GM18951 (cell line): Measurements from ENCODE around the gene SLC8A1.

Experiments used
- POLR2A ChIP-seq: IDR thresholded peaks from 4 replicates; pipeline ENCODE4 v1.6.1; 2011; ENCODE audit warnings: mild to moderate bottlenecking; ENCODE audit not compliant: insufficient read length, insufficient read depth; ENCODE audit errors: extremely low read depth
- in situ Hi-C: fragments of 300-500 bp; cut with MboI; formaldehyde crosslinking; loops from one replicate; pipeline ENCODE4 v1.12.0; 2022; ENCODE audit warnings: low sequenced_read_pairs, mixed read lengths, inconsistent platforms; ENCODE audit not compliant: unreplicated experiment

SLC8A1 gene

GRCh38 chr2:40282428-40282827 lies 169.5 kb downstream of the SLC8A1 start:
- in situ Hi-C loops = no loop called here
- no peak for TF ChIP-seq POLR2A

DNA sequence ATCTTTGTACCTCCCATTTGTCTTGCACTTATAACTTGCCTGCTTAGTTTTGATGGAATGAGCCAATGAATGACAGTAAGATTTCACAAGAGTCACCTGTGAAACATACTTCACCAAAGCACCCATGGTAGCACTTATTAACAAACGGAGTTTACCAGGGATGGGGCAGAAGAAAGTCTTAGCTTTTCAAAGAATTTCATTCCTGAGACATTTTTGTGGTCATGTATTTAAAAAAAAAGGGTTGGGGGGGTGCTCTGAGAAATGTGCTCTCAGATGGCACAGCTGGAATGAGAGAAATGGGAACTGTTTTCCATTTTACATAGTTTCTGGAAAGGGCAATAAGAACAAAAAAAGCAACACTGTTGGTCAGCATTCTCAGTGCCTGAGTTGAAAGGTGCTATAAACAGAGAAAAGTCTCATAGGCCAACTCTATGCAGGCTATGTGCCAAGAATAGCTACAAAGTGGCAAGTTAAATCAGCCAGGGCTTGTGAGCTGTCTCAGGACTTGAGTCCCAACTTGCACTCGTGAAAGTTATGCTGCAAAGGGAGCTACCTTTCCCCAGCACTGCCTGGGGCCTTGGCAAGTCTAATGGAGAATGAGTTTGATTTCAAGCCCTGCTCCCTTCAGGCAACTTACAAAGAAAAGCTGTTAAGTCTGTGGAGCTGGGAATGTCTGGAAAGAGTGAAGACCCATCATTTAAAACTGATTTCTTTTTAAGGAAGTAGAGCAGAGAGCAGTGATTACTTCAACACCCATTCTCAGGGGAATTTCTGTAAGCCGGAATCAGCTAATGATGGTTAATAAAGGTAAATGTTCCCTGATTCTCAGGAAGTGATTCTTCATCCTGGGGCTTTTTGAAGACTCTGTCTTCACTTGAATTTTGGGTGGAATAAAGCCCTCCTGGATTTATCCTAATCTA lies 170.6 kb downstream of the SLC8A1 start:
- TF ChIP-seq POLR2A = no peak
- in situ Hi-C loops = no loop called here

GRCh38 chr2:40279482-40279881 lies 172.4 kb downstream of the SLC8A1 start:
- TF ChIP-seq POLR2A = no peak
- in situ Hi-C loops = no loop called here

- in situ Hi-C loops = no loop called here
- TF ChIP-seq POLR2A = no peak
Measured at GRCh38 chr2:40279001-40279400, 172.9 kb downstream of the SLC8A1 start.

- TF ChIP-seq POLR2A = no peak
- in situ Hi-C loops = no loop called here
Measured at GRCh38 chr2:40276076-40276475, 175.8 kb downstream of the SLC8A1 start.

DNA sequence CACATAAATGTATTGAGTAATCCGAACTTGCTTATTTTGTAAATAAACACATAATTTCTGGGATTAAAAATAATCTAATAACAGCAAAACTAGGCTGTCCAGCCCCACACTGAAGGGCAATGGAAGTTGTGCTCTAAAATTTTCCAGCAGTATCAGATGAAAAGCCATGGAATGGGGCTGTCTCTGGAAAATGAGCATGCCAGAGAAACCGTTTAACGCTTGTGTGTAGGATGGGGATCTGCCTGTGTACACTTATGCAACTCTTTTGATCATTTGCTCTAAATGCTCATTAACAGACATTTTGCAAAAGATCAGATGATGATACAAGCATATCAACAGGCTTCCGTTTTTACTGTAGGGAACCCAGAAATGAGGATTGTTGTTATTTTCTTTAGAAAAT lies 177.6 kb downstream of the SLC8A1 start:
- in situ Hi-C loops = no loop called here
- TF ChIP-seq POLR2A = no peak

- in situ Hi-C loops = no loop called here
- TF ChIP-seq POLR2A = no peak
Measured at GRCh38 chr2:40273734-40274182, 178.1 kb downstream of the SLC8A1 start.

- TF ChIP-seq POLR2A = no peak
- in situ Hi-C loops = no loop called here
Measured at GRCh38 chr2:40271094-40271493, 180.8 kb downstream of the SLC8A1 start.

GRCh38 chr2:40270372-40270771 lies 181.5 kb downstream of the SLC8A1 start:
- in situ Hi-C loops = no loop called here
- TF ChIP-seq POLR2A = no peak

- TF ChIP-seq POLR2A = no peak
- in situ Hi-C loops = no loop called here
Measured at GRCh38 chr2:40268566-40268965, 183.3 kb downstream of the SLC8A1 start.

GRCh38 chr2:40266201-40266600 lies 185.7 kb downstream of the SLC8A1 start:
- in situ Hi-C loops = no loop called here
- TF ChIP-seq POLR2A = no peak

- TF ChIP-seq POLR2A = no peak
- in situ Hi-C loops = no loop called here
Measured at GRCh38 chr2:40265602-40266001, 186.3 kb downstream of the SLC8A1 start.

DNA sequence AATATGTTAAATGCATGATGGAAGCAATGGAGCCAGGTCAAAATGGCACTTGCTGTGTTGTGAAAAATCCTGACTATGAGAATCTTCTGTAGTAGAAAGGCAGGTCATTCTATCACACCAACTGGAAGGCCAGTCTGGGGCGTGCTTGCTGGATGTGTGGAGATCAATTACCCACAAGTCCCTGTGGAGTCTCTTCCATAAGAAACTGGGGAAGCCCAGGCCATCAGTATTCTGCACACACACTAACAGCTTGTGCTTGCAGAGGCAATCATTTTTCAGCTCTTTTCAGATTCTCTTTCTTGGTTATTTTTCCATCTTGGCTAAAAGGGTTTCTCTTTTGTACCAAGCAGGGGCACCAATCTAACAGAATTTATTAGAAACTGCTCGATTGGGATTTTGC lies 190.8 kb downstream of the SLC8A1 start:
- no peak for TF ChIP-seq POLR2A
- in situ Hi-C loops = no loop called here

DNA sequence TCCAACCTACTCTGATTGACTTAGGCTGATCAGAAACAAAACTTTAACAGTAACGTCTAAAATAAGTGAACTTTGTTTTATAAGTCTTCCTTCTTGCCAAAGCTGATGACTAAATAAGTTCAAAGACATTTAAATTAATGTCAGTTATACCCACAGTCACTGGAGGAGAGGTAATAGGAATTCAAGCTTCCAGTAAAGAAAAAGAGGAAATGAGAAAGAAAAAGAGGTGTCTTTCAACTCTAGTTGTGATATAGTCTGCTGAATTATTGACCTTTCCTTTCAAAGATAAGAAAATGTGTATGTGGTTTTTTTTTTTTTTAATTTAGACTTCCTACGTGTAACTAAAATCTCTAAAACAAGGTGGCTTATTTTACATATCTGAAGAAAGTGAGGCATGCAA lies 191.5 kb downstream of the SLC8A1 start:
- in situ Hi-C loops = no loop called here
- no peak for TF ChIP-seq POLR2A

GRCh38 chr2:40259900-40260299 lies 192.0 kb downstream of the SLC8A1 start:
- in situ Hi-C loops = no loop called here
- no peak for TF ChIP-seq POLR2A

- TF ChIP-seq POLR2A = no peak
- in situ Hi-C loops = no loop called here
Measured at GRCh38 chr2:40258135-40258457, 193.8 kb downstream of the SLC8A1 start.
